GM23338 (cell line): ENCODE data around the gene NUMB. TPM values are rescaled to one million over a fixed set of nuclear protein-coding genes. Genes with fewer than 3 reads are reported as not detected.

ENCODE experiments used
- ATAC-seq: fragments of 200-7000 bp; cut with Tn5 transposase; 3 replicates; pipeline ENCODE4 v1.9.1; 2020
- DNase-seq: peaks from one replicate; pipeline ENCODE4 v3.0.0-alpha.2; 2015; ENCODE audit warnings: low spot score
- H2AFZ ChIP-seq: fragments of 200-600 bp; sonication (generic); 2 replicates; pipeline ENCODE4 v1.8.0; 2016; ENCODE audit warnings: antibody characterized with exemption, mild to moderate bottlenecking, moderate library complexity
- H3F3A ChIP-seq: fragments of 200-600 bp; sonication (generic); replicated peaks from 2 replicates; pipeline ENCODE4 v1.8.0; 2017; ENCODE audit warnings: antibody characterized with exemption, mixed run types, low read depth
- H3K27ac ChIP-seq: fragments of 200-600 bp; sonication (generic); 2 replicates; pipeline ENCODE4 v1.6.1; 2016; ENCODE audit warnings: low read depth
- H3K27me3 ChIP-seq: fragments of 200-600 bp; sonication (generic); 2 replicates; pipeline ENCODE4 v1.8.0; 2016; ENCODE audit warnings: mild to moderate bottlenecking, mixed run types, moderate library complexity; ENCODE audit not compliant: insufficient read depth
- H3K36me3 ChIP-seq: fragments of 200-600 bp; sonication (generic); 2 replicates; pipeline ENCODE4 v1.8.0; 2016; ENCODE audit warnings: mild to moderate bottlenecking; ENCODE audit not compliant: insufficient read depth
- H3K4me1 ChIP-seq: fragments of 200-600 bp; sonication (generic); 2 replicates; pipeline ENCODE4 v1.8.0; 2016; ENCODE audit warnings: mild to moderate bottlenecking, moderate library complexity; ENCODE audit not compliant: insufficient read depth
- H3K4me2 ChIP-seq: fragments of 200-600 bp; sonication (generic); 2 replicates; pipeline ENCODE4 v1.7.1; 2017; ENCODE audit warnings: mixed run types
- H3K4me3 ChIP-seq: fragments of 200-600 bp; sonication (generic); 2 replicates; pipeline ENCODE4 v1.6.1; 2016; ENCODE audit warnings: mixed run types
- H3K79me2 ChIP-seq: fragments of 200-600 bp; sonication (generic); replicated peaks from 2 replicates; pipeline ENCODE4 v1.8.0; 2017; ENCODE audit warnings: mild to moderate bottlenecking; ENCODE audit not compliant: insufficient read depth
- H3K9me2 ChIP-seq: fragments of 200-600 bp; sonication (generic); 2 replicates; pipeline ENCODE4 v1.8.0; 2017; ENCODE audit not compliant: insufficient read depth
- H4K20me1 ChIP-seq: fragments of 200-600 bp; sonication (generic); replicated peaks from 2 replicates; pipeline ENCODE4 v1.8.0; 2017; ENCODE audit warnings: mild to moderate bottlenecking; ENCODE audit not compliant: insufficient read depth
- H3K27ac Mint-ChIP-seq: 2 replicates; pipeline ENCODE4 v1.8.0; 2020; ENCODE audit warnings: inconsistent platforms, mild to moderate bottlenecking, moderate library complexity, mixed read lengths
- H3K27me3 Mint-ChIP-seq: 3 replicates; pipeline ENCODE4 v1.8.0; 2022; ENCODE audit warnings: low read depth, mild to moderate bottlenecking, moderate library complexity, mixed read lengths, inconsistent platforms; ENCODE audit not compliant: insufficient read depth, poor library complexity
- H3K36me3 Mint-ChIP-seq: 3 replicates; pipeline ENCODE4 v1.8.0; 2021; ENCODE audit warnings: low read depth, mild to moderate bottlenecking, inconsistent platforms, moderate library complexity, mixed read lengths
- H3K4me1 Mint-ChIP-seq: 3 replicates; pipeline ENCODE4 v1.8.0; 2020; ENCODE audit warnings: mild to moderate bottlenecking, inconsistent platforms, mixed read lengths
- H3K4me3 Mint-ChIP-seq: 3 replicates; pipeline ENCODE4 v1.8.0; 2021; ENCODE audit warnings: moderate library complexity, mild to moderate bottlenecking, inconsistent platforms, mixed read lengths
- H3K9me3 Mint-ChIP-seq: 3 replicates; pipeline ENCODE4 v1.8.0; 2020; ENCODE audit warnings: moderate library complexity, mild to moderate bottlenecking, inconsistent platforms, mixed read lengths
- CREB1 ChIP-seq: fragments of 250-450 bp; sonication (Bioruptor Pico); IDR thresholded peaks from 2 replicates; pipeline ENCODE4 v1.5.0; 2020; ENCODE audit warnings: low read depth, mild to moderate bottlenecking, moderate library complexity
- CTCF ChIP-seq, 2 experiments: fragments of 200-600 bp in 1 of 2; sonication (generic) in 1 of 2; conservative IDR thresholded peaks; 2 replicates each; pipeline versions ENCODE4 v1.5.1 to v1.6.1; 2016 to 2017; ENCODE audit warnings: antibody characterized with exemption in 2 of 2, low read depth in 2 of 2, mild to moderate bottlenecking in 2 of 2, moderate library complexity in 1 of 2
- EZH2 ChIP-seq: fragments of 200-600 bp; sonication (generic); IDR thresholded peaks from one replicate; pipeline ENCODE4 v1.8.0; 2017; ENCODE audit warnings: antibody characterized with exemption, mild to moderate bottlenecking, low read depth; ENCODE audit not compliant: unreplicated experiment
- EZH2phosphoT487 ChIP-seq: fragments of 200-600 bp; sonication (generic); IDR thresholded peaks from one replicate; pipeline ENCODE4 v1.8.1; 2018; ENCODE audit warnings: antibody characterized with exemption; ENCODE audit not compliant: unreplicated experiment
- JUNB ChIP-seq: IDR thresholded peaks from one replicate; pipeline ENCODE4 v1.6.1; 2016; ENCODE audit warnings: antibody characterized with exemption; ENCODE audit not compliant: unreplicated experiment
- NANOG ChIP-seq: IDR thresholded peaks from 2 replicates; pipeline ENCODE4 v1.6.1; 2016; ENCODE audit warnings: antibody characterized with exemption, borderline replicate concordance
- POLR2AphosphoS5 ChIP-seq: IDR thresholded peaks from 2 replicates; pipeline ENCODE4 v1.6.1; 2016; ENCODE audit warnings: antibody characterized with exemption, low read depth
- STAT1 ChIP-seq: IDR thresholded peaks from one replicate; pipeline ENCODE4 v1.6.1; 2016; ENCODE audit warnings: antibody characterized with exemption; ENCODE audit not compliant: unreplicated experiment
- ZNF114 ChIP-seq: fragments of 250-450 bp; sonication (Bioruptor Pico); IDR thresholded peaks from 2 replicates; pipeline ENCODE4 v1.5.0; 2020; ENCODE audit warnings: mild to moderate bottlenecking, moderate library complexity
- ZNF331 ChIP-seq: fragments of 250-450 bp; sonication (Bioruptor Pico); IDR thresholded peaks from 2 replicates; pipeline ENCODE4 v1.5.0; 2020; ENCODE audit warnings: low read depth, mild to moderate bottlenecking, moderate library complexity
- ZNF462 ChIP-seq: fragments of 250-450 bp; sonication (Bioruptor Pico); IDR thresholded peaks from 2 replicates; pipeline ENCODE4 v1.5.0; 2020; ENCODE audit warnings: mild to moderate bottlenecking, moderate library complexity
- polyA plus RNA-seq: library from polyadenylated mRNA; unstranded; fragments of >200 nt; fragmentation: Nextera tagmentation; extraction: Ambion mirVana; gene quantifications from 2 replicates; pipeline ENCODE4 v1.2.1, GENCODE V29; 2016
- total RNA-seq: library from RNA; depleted of rRNA; stranded (reverse); fragments of >200 nt; shearing (Covaris generic); gene quantifications from 2 replicates; pipeline ENCODE4 v1.2.3, GENCODE V29; 2014
- TF ChIP-seq, protein P1 (sequence below): IDR thresholded peaks from one replicate; pipeline ENCODE4 v1.6.1; 2018; ENCODE audit warnings: antibody characterized with exemption; ENCODE audit not compliant: unreplicated experiment
- TF ChIP-seq, protein P2 (sequence below): IDR thresholded peaks from 2 replicates; pipeline ENCODE4 v1.6.1; 2016; ENCODE audit warnings: antibody characterized with exemption

The NUMB gene
- total and polyA plus RNA-seq, 2 experiments from 2014 or later, result 32.1 to 36.7 TPM

DNA sequence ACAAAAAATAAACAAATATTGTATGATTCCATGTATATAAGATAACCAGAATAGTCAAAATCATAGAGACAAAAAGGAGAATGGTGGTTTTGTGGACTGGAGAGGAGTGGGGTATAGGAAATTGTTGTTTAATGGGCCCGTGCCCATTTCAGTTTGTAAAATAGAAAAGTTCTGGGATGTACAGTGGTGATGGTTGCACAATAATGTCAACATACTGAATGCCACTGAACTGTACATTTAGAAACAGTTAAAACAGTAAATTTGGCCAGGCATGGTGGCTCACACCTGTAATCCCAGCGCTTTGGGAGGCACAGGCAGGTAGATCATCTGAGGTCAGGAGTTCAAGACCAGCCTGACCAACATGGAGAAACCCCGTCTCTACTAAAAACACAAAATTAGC, 40.1 kb downstream of the NUMB start:
- H3K27ac ChIP-seq, result no peak overlapping the region
- no peak overlapping the region for H3K27ac Mint-ChIP-seq
- DNase-seq, result no peak
- H3K4me3 Mint-ChIP-seq, result no peak overlapping the region
- no peak for ATAC-seq
- peaks cover 7% of the 10 kb centered on the region for H3K27me3 Mint-ChIP-seq
- peaks cover 96% of the 10 kb centered on the region for H3K79me2 ChIP-seq
- H3K27me3 ChIP-seq, result no peaks in the 10 kb centered on the region
- no peaks in the 10 kb centered on the region for H3F3A ChIP-seq
- H4K20me1 ChIP-seq, result peaks cover 9% of the 10 kb centered on the region; the same call in 1 of the 2 replicates
- H3K36me3 ChIP-seq, result no peaks in the 10 kb centered on the region
- TF ChIP-seq ZNF114, result no peak
- TF ChIP-seq EZH2, result no peak
- no peak for TF ChIP-seq JUNB
- TF ChIP-seq CREB1, result no peak
- no peak for TF ChIP-seq NANOG
- no peak for TF ChIP-seq ZNF462 (CRISPR knock-in tag)
- no peak for TF ChIP-seq ZNF331 (CRISPR knock-in tag)
- TF ChIP-seq, protein P1, sequence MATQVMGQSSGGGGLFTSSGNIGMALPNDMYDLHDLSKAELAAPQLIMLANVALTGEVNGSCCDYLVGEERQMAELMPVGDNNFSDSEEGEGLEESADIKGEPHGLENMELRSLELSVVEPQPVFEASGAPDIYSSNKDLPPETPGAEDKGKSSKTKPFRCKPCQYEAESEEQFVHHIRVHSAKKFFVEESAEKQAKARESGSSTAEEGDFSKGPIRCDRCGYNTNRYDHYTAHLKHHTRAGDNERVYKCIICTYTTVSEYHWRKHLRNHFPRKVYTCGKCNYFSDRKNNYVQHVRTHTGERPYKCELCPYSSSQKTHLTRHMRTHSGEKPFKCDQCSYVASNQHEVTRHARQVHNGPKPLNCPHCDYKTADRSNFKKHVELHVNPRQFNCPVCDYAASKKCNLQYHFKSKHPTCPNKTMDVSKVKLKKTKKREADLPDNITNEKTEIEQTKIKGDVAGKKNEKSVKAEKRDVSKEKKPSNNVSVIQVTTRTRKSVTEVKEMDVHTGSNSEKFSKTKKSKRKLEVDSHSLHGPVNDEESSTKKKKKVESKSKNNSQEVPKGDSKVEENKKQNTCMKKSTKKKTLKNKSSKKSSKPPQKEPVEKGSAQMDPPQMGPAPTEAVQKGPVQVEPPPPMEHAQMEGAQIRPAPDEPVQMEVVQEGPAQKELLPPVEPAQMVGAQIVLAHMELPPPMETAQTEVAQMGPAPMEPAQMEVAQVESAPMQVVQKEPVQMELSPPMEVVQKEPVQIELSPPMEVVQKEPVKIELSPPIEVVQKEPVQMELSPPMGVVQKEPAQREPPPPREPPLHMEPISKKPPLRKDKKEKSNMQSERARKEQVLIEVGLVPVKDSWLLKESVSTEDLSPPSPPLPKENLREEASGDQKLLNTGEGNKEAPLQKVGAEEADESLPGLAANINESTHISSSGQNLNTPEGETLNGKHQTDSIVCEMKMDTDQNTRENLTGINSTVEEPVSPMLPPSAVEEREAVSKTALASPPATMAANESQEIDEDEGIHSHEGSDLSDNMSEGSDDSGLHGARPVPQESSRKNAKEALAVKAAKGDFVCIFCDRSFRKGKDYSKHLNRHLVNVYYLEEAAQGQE, result no peak
- no peak for TF ChIP-seq STAT1
- no peak for TF ChIP-seq CTCF (conservative IDR thresholded peaks at IDR 0.05; ENCODE audit: low read depth in 2 of 2)
- no peak for TF ChIP-seq POLR2AphosphoS5
- TF ChIP-seq EZH2phosphoT487, result no peak
- TF ChIP-seq, protein P2, sequence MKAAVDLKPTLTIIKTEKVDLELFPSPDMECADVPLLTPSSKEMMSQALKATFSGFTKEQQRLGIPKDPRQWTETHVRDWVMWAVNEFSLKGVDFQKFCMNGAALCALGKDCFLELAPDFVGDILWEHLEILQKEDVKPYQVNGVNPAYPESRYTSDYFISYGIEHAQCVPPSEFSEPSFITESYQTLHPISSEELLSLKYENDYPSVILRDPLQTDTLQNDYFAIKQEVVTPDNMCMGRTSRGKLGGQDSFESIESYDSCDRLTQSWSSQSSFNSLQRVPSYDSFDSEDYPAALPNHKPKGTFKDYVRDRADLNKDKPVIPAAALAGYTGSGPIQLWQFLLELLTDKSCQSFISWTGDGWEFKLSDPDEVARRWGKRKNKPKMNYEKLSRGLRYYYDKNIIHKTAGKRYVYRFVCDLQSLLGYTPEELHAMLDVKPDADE, result no peak
- H3K9me2 ChIP-seq, result no peaks in the 10 kb centered on the region
- H3K9me3 Mint-ChIP-seq, result 0 out of 3 replicates have a peak, but pooled peaks cover 3% of the 10 kb centered on the region
- no peak overlapping the region for H3K4me2 ChIP-seq
- no peak overlapping the region for H3K4me3 ChIP-seq
- peaks cover 4% of the 10 kb centered on the region for H3K4me1 ChIP-seq
- H2AFZ ChIP-seq, result no peak overlapping the region
- peaks cover 27% of the 10 kb centered on the region; the same call in 2 of the 3 replicates for H3K36me3 Mint-ChIP-seq
- peaks cover 9% of the 10 kb centered on the region for H3K4me1 Mint-ChIP-seq
